HCT116 (cell line): ENCODE measurements around the gene FBXL3.

Experiments
- CEBPB ChIP-seq: IDR thresholded peaks from 2 replicates; pipeline ENCODE4 v1.6.1; 2012; ENCODE audit warnings: low read depth
- CTCF ChIP-seq, 3 experiments: fragments of 200-600 bp in 1 of 3; sonication (generic) in 1 of 3; IDR thresholded peaks in 2 of 3; conservative IDR thresholded peaks in 1 of 3; 2 replicates each; pipeline ENCODE4 v1.5.1; 2012 to 2017; ENCODE audit warnings: low read depth in 2 of 3, low read length in 2 of 3, antibody characterized with exemption in 1 of 3, borderline replicate concordance in 1 of 3, control low read depth in 1 of 3, mild to moderate bottlenecking in 1 of 3, mixed read lengths in 1 of 3, mixed run types in 1 of 3, moderate library complexity in 1 of 3; ENCODE audit not compliant: insufficient read depth in 1 of 3
- EGR1 ChIP-seq: IDR thresholded peaks from 2 replicates; pipeline ENCODE4 v1.6.1; 2012; ENCODE audit warnings: low read depth
- EZH2 ChIP-seq: fragments of 200-600 bp; sonication (generic); IDR thresholded peaks from 2 replicates; pipeline ENCODE4 v1.6.1; 2017; ENCODE audit warnings: antibody characterized with exemption, mixed run types
- MAX ChIP-seq: IDR thresholded peaks from 2 replicates; pipeline ENCODE4 v1.6.1; 2012
- POLR2A ChIP-seq: IDR thresholded peaks from 2 replicates; pipeline ENCODE4 v1.7.0; 2011; ENCODE audit warnings: borderline replicate concordance; ENCODE audit not compliant: insufficient read depth, insufficient read length; ENCODE audit errors: extremely low read depth
- POLR2AphosphoS5 ChIP-seq: IDR thresholded peaks from 2 replicates; pipeline ENCODE4 v1.6.1; 2011; ENCODE audit warnings: mild to moderate bottlenecking, low read depth, low read length, moderate library complexity
- REST ChIP-seq: IDR thresholded peaks from 2 replicates; pipeline ENCODE4 v1.6.1; 2012; ENCODE audit warnings: low read depth

DNA sequence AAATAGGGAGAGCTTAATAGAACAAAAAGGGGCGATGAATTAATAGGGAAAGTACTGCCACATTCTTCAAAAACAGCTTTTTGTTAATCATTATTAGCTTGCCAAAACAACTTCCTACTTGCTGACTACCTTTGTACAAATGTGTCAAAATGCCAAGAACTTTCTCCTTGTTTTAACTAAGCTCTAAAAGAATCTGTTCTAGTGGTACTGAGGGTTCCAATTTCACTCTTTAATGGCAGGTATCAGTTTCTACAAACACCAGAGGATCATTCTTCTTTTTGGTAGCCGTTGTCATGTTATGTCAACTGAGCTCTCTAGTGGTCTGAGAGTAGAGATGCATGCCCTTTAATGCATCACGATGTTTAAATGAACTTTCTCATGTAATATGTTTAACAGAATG lies 29.4 kb upstream of the FBXL3 start:
- TF ChIP-seq POLR2A: no peak
- TF ChIP-seq CTCF (IDR thresholded peaks at IDR 0.05 in 2 of 3, conservative IDR thresholded peaks at IDR 0.05 in 1 of 3; ENCODE audit: borderline replicate concordance in 1 of 3, insufficient read depth in 1 of 3, low read depth in 2 of 3, low read length in 2 of 3): no peak
- no peak for TF ChIP-seq CEBPB
- no peak for TF ChIP-seq EGR1
- no peak for TF ChIP-seq REST
- TF ChIP-seq POLR2AphosphoS5: no peak
- TF ChIP-seq MAX: no peak
- TF ChIP-seq EZH2: no peak
